Lung (tissue), 12 donors: ENCODE results near the gene FCAMR. TPM values are rescaled to one million over a fixed set of nuclear protein-coding genes. Genes with fewer than 3 reads are reported as not detected.

Source experiments
- ATAC-seq: fragments of 200-7000 bp; cut with Tn5 transposase; one replicate; pipeline ENCODE4 v1.9.1; 2020; ENCODE audit warnings: moderate number of reproducible peaks; ENCODE audit not compliant: insufficient read depth, low FRiP score
- DNase-seq, 3 donors: peaks; one replicate each; pipeline ENCODE4 v3.0.0-alpha.2; 2013 to 2017
- H3K27ac ChIP-seq, 2 donors: one replicate each; pipeline ENCODE4 v1.5.1; 2013; ENCODE audit warnings: mild to moderate bottlenecking in 2 of 2, moderate library complexity in 2 of 2, control low read depth in 1 of 2, inconsistent platforms in 1 of 2, low read depth in 1 of 2, low read length in 1 of 2
- H3K27me3 ChIP-seq, 3 donors: one replicate each; pipeline ENCODE4 v1.5.1; 2013; ENCODE audit warnings: low read length in 2 of 3; ENCODE audit not compliant: control insufficient read depth in 3 of 3, insufficient read depth in 3 of 3
- H3K36me3 ChIP-seq, 4 donors: one replicate each; pipeline ENCODE4 v1.5.1; 2013; ENCODE audit warnings: low read length in 4 of 4, mild to moderate bottlenecking in 1 of 4, moderate library complexity in 1 of 4; ENCODE audit not compliant: control insufficient read depth in 4 of 4, insufficient read depth in 4 of 4
- H3K4me1 ChIP-seq, 5 donors: one replicate each; pipeline ENCODE4 v1.5.1; 2013; ENCODE audit warnings: low read length in 5 of 5, mild to moderate bottlenecking in 2 of 5, moderate library complexity in 1 of 5; ENCODE audit not compliant: control insufficient read depth in 5 of 5, insufficient read depth in 5 of 5
- H3K4me3 ChIP-seq: one replicate; pipeline ENCODE4 v1.5.1; 2013; ENCODE audit warnings: mild to moderate bottlenecking, control low read depth, moderate library complexity
- H3K9ac ChIP-seq, 2 donors: one replicate each; pipeline ENCODE4 v1.5.1; 2013; ENCODE audit warnings: low read length in 2 of 2, control low read depth in 1 of 2; ENCODE audit not compliant: insufficient read depth in 1 of 2
- H3K9me3 ChIP-seq, 4 donors: one replicate each; pipeline ENCODE4 v1.5.1; 2013; ENCODE audit warnings: low read length in 3 of 4, mild to moderate bottlenecking in 1 of 4, moderate library complexity in 1 of 4; ENCODE audit not compliant: control insufficient read depth in 4 of 4, insufficient read depth in 3 of 4
- WGBS, 2 donors: extraction: QIAGEN DNeasy Blood & Tissue Kit; methylation state at CpG; one replicate each; pipeline ENCODE4 v1.1.7; 2013; 5-methylcytosine and 5-hydroxymethylcytosine counted together
- polyA plus RNA-seq, 2 donors: library from polyadenylated mRNA; stranded (reverse); fragments of 200-250 nt; gene quantifications; one replicate each; pipeline ENCODE4 v1.2.1, GENCODE V29; 2013
- total RNA-seq, 2 donors: library from RNA; depleted of rRNA in 1 of 2; stranded (reverse); fragments of >200 nt in 1 of 2; gene quantifications; one replicate each; pipeline ENCODE4 v1.2.1, GENCODE V29; 2014 to 2021
- TF ChIP-seq, protein P1 (sequence below): IDR thresholded peaks from 2 replicates; pipeline ENCODE4 v1.5.1; 2012; ENCODE audit warnings: mild to moderate bottlenecking; ENCODE audit errors: control extremely low read depth, extremely low read depth
- donor health status: control.
- donor health status: control.
- donor health status: Bipolar disorder and iron deficiency.
- donor health status: healthy.
- donor health status: DM: yes; HTN: yes; CAD: no.

FCAMR gene
- total and polyA plus RNA-seq, 4 donors: 0.18 to 0.40 TPM; not detected in 2

DNA sequence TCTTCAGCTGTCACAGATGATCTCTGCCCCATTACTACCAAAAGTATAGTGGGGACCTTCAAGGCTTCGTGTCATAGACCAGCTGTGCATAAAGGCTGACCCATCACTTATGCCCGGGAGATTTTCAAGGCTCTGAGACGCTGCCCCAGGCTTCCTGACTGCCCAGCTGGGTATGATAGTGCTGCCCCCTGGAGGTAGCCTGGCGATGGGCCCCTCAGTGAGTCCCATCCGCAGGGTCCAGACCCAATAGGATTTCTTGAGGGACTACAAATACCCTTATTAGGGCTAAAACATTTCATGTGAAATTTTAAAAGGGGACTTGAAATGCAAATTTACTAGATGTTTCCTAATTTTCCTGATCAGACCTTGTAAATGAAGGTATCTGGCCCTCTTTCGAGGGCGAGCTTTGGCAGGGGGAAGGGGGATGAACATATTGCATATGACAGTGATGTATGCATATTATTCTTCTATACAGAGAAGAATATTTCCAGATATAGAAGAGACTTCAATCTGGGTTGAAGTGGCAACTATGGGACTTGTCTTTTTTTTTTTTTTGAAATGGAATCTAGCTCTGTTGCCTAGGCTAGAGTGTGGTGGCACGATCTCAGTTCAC is 36.8 kb downstream of the FCAMR start:
- H3K27me3 ChIP-seq: no peaks in the 10 kb centered on the region
- H3K27ac ChIP-seq: no peak overlapping the region
- 63 to 68% methylated on average over 8 of the region's 8 CpGs for WGBS, 2 donors
- H3K4me3 ChIP-seq: no peak overlapping the region
- no peak overlapping the region for H3K9ac ChIP-seq
- ATAC-seq: no peak
- no peak for DNase-seq
- H3K9me3 ChIP-seq: no peaks in the 10 kb centered on the region
- peaks cover 0 to 4% (median 0%) of the 10 kb centered on the region in 4 donors for H3K36me3 ChIP-seq
- H3K4me1 ChIP-seq: no peaks in the 10 kb centered on the region
- TF ChIP-seq, protein P1, sequence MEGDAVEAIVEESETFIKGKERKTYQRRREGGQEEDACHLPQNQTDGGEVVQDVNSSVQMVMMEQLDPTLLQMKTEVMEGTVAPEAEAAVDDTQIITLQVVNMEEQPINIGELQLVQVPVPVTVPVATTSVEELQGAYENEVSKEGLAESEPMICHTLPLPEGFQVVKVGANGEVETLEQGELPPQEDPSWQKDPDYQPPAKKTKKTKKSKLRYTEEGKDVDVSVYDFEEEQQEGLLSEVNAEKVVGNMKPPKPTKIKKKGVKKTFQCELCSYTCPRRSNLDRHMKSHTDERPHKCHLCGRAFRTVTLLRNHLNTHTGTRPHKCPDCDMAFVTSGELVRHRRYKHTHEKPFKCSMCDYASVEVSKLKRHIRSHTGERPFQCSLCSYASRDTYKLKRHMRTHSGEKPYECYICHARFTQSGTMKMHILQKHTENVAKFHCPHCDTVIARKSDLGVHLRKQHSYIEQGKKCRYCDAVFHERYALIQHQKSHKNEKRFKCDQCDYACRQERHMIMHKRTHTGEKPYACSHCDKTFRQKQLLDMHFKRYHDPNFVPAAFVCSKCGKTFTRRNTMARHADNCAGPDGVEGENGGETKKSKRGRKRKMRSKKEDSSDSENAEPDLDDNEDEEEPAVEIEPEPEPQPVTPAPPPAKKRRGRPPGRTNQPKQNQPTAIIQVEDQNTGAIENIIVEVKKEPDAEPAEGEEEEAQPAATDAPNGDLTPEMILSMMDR: peak; percentile 24

DNA sequence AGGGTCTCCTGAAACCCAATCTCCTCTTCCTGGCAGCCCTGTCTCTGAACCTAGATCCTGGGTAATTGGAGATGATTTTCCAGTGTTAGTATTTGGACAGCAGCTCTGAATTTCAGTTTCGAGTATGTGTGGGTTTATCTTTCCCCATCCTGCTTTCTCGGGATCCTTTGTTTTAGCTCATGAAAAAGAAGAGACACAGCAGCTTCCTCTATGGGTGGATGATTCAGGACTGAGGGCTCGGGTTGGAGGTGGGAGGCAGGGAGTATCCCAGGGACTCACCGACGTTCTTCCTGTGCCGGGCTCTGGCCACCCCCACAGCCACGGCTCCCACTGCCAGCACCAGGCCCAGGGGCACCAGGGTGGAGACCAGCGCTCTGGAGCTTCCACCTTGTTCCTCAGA is 38.1 kb downstream of the FCAMR start:
- Histone ChIP-seq H3K4me1 (no peaks in the 10 kb centered on the region), H3K9ac (no peak overlapping the region), H3K4me3 (no peak overlapping the region), H3K9me3 (no peaks in the 10 kb centered on the region), H3K36me3 (peaks cover 0 to 4% (median 0%) of the 10 kb centered on the region in 4 donors), H3K27me3 (no peaks in the 10 kb centered on the region), H3K27ac (no peak overlapping the region)
- ATAC-seq: no peak
- 67 to 90% methylated on average over 8 of the region's 8 CpGs for WGBS, 2 donors
- TF ChIP-seq, protein P1: no peak
- DNase-seq: no peak

- Histone ChIP-seq H3K9ac (no peak overlapping the region), H3K4me3 (no peak overlapping the region), H3K36me3 (peaks cover 0 to 4% (median 0%) of the 10 kb centered on the region in 4 donors), H3K4me1 (no peaks in the 10 kb centered on the region), H3K27me3 (no peaks in the 10 kb centered on the region), H3K27ac (no peak overlapping the region), H3K9me3 (no peaks in the 10 kb centered on the region)
- WGBS, 2 donors: 92% methylated on average over 6 of the region's 6 CpGs
- ATAC-seq (no peak), DNase-seq (no peak)
- TF ChIP-seq, protein P1: no peak
Observed at GRCh38 chr1:206931709-206932108, 38.6 kb downstream of the FCAMR start.
